Fibroblast of skin of left quadriceps (primary cell): ENCODE results near the gene CDH23.

Experiments
- DNase-seq, 2 experiments: peaks; one replicate each; pipeline ENCODE4 v3.0.0-alpha.2; 2013; ENCODE audit warnings: low read depth in 2 of 2

CDH23 gene

DNA sequence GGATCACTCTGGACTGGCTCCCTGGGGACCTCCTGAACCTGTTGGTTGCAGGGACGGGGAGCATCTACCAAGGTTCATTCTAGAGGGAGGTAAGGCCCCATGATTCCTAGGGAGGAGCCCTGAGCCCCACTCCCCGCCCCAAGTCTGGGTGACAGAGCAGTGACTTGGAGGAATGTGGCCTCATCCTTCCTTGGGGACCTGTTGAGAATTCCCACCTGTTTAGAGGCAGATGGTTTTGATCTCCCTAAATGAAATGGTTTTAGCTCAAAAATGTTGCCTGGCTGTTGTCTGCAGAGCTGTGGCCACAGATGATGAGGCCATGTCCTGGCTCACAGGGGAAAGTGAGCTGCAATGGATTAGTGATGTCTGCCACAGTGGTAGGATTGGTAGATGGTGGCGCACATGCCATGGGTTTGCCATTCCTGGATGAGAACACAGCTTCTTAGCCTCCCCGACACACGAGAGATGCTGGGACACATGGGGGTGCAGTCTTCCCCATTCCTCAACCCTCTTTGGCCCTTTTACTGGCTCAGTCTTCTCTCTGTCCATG lies 310.6 kb downstream of the CDH23 start:
- no peak for DNase-seq

DNA sequence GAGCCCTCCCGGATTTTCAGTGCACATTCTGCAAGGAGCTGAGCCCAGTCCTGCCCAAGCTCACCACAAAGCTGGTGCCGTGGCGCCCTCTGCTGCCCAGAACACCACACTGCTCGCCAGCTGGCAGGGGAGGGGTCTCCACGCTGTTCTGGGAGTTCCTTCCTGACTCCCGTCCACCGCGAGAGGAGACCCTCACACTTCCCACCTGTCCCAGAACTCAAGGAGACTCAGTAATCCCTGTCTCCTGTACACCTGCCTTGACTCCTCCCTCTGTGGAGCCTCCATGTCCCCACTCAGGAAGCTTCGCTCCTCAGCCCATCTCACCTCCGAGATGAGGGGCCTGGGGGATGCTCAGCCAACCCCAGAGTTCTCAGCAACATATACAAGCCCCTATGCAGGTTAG lies 311.6 kb downstream of the CDH23 start:
- no peak for DNase-seq

DNA sequence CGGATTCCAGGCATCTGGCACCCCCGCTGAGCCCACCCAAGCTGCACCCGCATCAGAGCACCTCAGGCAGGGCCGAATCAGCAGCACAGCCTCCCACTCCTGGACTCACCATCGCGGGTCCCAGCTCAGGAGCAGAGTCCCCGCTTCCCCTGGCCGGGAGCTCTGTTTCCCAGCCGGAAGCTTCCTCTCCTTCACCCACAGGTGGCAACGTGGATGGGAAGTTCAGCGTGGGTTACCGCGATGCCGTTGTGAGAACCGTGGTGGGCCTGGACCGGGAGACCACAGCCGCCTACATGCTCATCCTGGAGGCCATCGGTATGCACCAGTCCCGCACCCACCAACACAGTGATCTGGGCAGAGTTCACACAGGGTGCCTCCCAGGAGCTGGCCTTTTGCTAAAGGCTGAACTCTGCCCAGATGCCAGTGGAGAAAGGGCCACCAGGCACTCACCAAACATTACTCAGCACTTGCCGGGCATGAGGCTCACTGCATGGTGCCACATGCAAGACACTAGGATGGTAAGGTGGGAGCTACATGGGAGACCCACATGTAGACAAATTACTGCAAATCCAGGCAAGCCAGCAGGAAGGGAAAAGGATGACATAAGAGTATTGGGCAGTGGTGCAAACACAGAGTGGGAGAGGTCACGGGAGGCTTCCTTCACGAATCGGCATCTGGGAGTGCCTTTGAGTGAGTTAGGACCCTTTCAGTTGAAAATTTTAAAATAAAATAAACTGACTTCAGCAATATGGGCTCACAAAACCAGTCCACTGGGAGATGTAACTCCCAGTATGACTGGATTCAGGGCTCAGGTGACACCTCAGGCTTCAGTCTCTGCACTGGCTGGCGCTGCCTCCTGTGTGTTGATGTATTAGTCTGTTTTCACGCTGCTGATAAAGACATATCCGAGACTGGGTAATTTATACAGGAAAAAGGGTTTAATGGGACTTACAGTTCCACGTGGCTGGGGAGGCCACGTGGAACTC lies 312.5 kb downstream of the CDH23 start:
- no peak for DNase-seq

DNA sequence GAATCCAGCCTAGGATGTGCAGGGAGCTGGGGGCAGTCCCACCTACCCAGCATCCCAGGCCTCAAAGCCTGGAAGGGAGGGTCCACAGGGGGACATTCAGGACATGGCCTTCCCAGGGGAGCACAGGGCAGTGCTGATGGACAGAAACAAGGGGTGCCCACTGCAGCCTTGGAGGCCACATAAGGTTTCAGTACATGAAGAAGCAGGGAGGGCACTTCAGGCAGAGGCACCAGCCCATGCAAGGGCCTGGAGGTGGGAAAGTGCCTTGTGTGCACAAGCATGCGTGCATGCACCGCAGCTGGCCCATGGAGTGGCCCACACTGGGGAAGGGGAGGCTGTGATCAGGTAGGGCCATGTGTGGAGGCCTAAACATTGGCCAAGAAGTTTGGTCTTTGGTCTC lies 313.8 kb downstream of the CDH23 start:
- DNase-seq, result no peak

DNA sequence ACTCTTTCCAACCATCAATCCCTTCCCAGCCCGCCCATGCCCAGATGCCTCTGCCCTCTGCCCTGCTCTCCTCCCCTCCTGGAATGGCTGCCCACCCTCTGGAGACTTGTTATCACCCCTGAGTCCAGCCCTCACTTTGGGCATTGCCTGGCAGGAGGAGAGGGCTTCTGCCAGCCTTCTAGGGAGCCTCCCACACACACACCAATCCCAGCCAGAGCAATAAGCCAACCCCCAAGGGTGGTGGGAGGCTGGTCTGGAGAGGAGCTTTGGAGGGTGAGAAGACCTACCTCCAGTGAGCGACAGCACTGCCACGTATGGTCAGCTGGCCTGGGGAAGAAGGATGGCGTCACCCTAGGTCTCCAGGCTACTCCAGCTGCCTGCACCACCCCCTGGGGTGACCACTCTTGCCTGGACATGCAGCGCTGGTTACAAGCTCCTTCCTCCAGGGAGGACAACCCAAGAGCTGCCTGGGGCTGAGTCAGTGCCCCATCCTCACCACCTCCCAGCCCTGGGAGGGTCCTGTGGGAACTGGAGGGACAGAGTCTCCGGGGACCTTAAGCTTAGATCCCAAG lies 314.4 kb downstream of the CDH23 start:
- no peak for DNase-seq

- no peak for DNase-seq
Measured at GRCh38 chr10:71712170-71712569, 315.4 kb downstream of the CDH23 start.

- DNase-seq, result no peak
Measured at GRCh38 chr10:71712572-71713134, 315.9 kb downstream of the CDH23 start.

DNA sequence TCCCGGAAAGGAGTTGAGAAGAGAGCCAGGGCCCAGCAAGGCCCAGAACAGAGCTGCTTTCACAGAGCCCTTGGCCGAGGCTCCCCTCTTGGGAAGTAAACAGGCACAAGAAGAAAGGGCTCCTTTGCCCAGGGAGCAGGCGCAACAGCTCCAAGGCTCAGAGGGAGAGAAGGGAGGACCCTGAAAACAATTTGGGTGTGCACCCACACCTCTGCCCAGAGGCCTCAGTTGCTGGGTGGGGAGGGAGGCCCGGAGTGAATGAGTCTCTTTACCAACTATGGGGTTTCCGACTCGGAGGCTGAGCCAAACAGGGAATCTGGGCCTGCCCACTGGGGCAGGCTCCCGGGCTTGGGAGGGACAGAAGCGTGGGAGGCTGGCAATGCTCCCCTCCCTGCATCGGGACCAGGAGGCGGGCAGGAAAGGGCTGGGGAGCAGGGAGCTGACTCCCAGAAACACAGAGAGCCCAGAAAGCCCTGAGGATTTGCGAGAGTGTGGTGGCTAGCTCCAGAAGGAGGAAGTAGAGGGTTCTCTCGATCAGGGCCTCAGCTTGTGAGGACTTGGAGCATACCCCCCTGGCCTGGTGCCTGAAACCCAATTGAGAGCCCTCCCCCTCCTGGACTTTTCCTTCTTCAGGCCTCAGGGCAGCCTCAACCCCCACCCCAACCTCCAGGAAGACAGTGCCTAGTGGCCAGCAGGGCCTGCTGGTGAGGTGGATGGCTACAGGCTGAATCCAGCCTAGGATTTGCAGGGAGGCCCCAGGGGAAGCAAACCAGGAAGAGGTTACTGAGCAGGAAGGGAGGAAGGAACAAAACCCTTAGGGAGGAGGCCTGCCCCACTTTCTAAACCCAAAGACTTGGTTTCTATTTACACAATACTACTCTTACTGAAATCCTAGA lies 316.7 kb downstream of the CDH23 start:
- peak; percentile 15 to 18 for DNase-seq

- no peak for DNase-seq
Measured at GRCh38 chr10:71714031-71714410, 317.3 kb downstream of the CDH23 start.

GRCh38 chr10:71714592-71714991 lies 317.9 kb downstream of the CDH23 start:
- no peak for DNase-seq

DNA sequence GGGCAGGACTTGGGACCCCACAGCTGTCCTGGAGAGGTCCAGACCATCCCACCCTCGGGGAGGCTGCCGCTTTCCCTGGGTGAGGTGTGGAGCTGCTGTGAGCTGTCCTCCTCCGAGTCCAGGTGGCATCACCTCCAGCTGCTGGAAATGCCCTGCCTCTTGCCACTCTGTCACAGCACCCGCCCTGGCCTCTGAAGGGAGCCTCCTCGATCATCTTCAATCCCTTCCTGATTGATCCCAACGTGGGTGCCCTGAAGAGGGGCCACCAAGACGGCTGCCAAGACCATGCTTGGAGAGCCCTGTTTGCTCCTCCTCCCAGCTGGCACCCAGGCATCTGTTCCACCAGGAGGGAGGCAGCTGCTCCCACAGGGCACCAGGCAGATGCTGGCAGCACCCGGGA lies 318.3 kb downstream of the CDH23 start:
- DNase-seq, result no peak

GRCh38 chr10:71715860-71716259 lies 319.1 kb downstream of the CDH23 start:
- DNase-seq, result no peak

- no peak for DNase-seq
Measured at GRCh38 chr10:71716426-71716825, 319.7 kb downstream of the CDH23 start.

DNA sequence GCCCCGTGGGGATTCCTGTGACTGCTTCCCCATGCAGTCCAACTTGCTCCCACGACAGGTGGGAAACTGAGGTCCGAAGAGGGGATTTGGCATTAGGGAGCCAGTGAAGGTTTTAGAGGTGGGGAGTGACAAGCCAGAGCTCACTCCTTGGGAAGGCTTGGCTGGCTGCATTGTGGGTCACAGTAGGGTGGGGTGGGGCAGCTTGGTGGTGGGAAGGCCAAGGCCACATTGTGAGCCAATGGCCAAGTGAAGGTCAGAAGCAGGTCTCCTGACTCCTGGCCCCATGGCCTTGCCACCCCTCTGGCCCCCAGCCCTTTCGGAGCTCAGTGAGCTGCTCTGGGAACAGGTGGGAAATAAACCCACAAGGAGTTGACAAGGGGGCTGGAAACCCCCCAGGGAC lies 320.3 kb downstream of the CDH23 start:
- no peak for DNase-seq

DNA sequence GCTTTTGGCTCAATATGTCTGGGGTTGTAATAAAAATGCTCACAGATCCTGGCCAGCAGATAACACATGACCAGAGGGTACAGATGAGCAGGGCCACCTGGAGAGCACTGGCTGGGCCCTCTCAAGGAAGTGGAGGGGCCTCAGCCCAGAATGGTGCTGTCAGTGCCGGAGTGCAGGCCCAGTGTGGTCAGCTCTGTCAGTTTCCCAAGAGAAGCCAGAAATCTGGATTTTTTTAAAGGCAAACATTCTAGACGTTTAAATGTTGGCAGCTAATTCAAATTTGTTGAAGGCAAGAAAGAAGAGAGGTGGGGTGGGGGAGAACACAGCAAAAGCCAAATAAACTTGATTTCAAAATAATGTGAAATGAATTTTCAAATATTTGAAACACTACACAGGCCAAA lies 320.8 kb downstream of the CDH23 start:
- DNase-seq, result no peak

GRCh38 chr10:71718165-71718698 lies 321.5 kb downstream of the CDH23 start:
- DNase-seq, result no peak

- DNase-seq, result no peak
Measured at GRCh38 chr10:71719042-71719441, 322.3 kb downstream of the CDH23 start.

DNA sequence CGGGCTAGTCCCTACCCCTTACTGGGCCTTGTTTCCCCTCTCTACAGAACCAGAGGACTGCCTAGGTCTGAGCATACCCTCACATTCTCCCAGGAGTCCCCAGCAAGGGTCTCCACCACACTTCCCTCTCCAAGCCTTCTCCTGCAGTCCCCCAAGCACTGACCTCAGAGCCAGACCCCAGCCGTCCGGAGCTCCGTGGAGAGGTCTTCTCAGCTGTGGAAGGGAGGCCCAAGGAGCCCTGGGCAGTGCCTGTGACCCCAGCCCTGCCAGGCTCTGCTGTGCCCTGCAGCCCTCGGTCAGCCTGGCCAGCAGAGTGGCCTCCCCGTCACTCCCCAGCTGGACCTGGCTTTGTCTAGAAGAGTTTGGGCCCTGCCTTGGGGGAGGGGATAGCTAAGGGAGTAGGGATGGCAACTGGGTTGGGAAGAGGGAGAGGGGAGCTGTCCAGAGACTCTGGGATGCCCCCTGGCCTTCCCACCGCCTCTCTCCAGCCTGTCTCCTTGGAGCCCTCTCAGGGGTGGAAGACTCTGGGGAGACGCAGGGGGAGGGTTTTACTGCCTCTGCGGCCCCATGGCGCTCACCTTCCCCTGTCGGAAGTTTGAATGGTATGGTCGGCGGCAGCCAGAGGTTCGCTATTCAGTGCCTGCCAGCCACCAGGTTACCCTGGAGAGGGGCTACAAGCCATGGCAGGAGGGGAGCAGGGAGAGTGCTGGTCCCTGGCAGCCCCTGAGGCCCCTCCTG lies 322.9 kb downstream of the CDH23 start, which contains the start of gene C10orf105:
C10orf105 (minus strand) TSS at position 315 of the 738 bp plus-strand sequence. CDS start 3,441 bp downstream, outside the sequence.
- DNase-seq, result no peak

- DNase-seq, result no peak
Measured at GRCh38 chr10:71720288-71720687, 323.6 kb downstream of the CDH23 start.

DNA sequence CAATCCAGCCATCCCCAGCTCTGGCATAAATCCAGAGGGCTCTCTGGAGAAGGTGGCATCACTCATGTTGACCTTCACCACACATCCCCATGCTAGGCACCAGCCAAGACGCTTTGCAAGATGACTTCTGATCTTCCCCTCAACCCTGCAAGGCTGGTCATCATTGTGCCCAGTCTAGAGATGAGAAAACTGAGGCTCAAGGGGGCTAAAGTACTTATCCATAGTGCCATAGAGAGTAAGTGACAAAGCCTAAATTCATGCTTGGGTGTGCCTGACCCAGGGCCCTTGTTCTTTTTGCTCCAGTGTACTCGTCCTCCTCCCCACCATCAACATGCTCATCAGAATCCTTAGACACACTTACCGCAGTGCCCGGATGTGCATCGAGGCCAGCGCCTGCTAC lies 324.6 kb downstream of the CDH23 start:
- no peak for DNase-seq
